Breast epithelium (tissue), 3 donors: ENCODE results near the gene ZBTB34.

Source experiments
- POLR2A ChIP-seq: fragments of 450-650 bp; IDR thresholded peaks from one replicate; pipeline ENCODE4 v1.6.1; 2016; ENCODE audit warnings: antibody characterized with exemption, mild to moderate bottlenecking, moderate library complexity
- POLR2AphosphoS5 ChIP-seq, 3 donors: sonication (generic); formaldehyde crosslinking; IDR thresholded peaks; one replicate each; pipeline ENCODE4 v1.6.1; 2017; ENCODE audit warnings: antibody characterized with exemption in 3 of 3
- TF ChIP-seq, protein P1 (sequence below), 3 donors: fragments of 450-650 bp; IDR thresholded peaks; one replicate each; pipeline ENCODE4 v1.5.1; 2016 to 2017; ENCODE audit warnings: antibody characterized with exemption in 3 of 3, mild to moderate bottlenecking in 3 of 3, moderate library complexity in 3 of 3

DNA sequence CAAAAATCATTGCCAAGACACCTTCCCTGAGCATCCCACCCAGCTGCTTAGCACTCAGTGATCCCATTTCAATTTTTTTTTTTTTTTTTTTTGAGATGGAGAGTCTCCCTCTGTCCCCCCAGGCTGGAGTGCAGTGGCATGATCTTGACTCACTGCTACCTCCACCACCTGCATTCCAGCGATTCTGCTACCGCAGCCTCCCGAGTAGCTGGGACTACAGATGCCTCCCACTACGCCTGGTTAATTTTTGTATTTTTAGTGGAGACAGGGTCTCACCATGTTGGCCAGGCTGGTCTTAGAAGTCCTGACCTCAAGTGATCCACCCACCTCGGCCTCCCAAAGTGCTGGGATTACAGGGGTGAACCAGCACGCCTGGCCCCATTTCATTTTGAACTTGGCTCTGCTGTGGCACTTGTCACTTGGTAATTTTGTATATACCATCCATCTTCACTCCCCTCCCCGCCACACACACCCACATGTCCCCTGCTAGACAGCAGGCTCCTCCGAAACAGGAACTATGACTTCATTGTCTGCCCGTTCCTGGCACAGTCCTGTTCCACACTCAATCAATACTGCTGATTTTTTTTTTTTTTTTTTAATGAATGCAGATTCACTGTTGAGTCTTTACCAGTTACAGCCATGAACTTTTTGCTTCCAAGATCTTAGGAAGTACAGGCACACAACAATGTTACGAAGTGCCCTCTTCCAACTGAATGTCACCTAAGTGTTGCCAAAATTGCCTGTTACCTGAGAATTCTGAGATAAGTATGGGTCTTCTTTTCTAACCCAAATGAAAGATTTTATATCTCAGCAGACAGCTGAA is 17.3 kb upstream of the ZBTB34 start:
- no peak for TF ChIP-seq POLR2A
- TF ChIP-seq, protein P1, sequence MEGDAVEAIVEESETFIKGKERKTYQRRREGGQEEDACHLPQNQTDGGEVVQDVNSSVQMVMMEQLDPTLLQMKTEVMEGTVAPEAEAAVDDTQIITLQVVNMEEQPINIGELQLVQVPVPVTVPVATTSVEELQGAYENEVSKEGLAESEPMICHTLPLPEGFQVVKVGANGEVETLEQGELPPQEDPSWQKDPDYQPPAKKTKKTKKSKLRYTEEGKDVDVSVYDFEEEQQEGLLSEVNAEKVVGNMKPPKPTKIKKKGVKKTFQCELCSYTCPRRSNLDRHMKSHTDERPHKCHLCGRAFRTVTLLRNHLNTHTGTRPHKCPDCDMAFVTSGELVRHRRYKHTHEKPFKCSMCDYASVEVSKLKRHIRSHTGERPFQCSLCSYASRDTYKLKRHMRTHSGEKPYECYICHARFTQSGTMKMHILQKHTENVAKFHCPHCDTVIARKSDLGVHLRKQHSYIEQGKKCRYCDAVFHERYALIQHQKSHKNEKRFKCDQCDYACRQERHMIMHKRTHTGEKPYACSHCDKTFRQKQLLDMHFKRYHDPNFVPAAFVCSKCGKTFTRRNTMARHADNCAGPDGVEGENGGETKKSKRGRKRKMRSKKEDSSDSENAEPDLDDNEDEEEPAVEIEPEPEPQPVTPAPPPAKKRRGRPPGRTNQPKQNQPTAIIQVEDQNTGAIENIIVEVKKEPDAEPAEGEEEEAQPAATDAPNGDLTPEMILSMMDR (IDR thresholded peaks at IDR 0.05): no peak
- no peak for TF ChIP-seq POLR2AphosphoS5 (IDR thresholded peaks at IDR 0.05)
